ENCODE results near the gene AHNAK2. TPM values are rescaled to one million over a fixed set of nuclear protein-coding genes. Genes with fewer than 3 reads are reported as not detected.

The AHNAK2 gene
- total and polyA plus RNA-seq, 2 of the 13 experiments (the other 11 are each of a cell fraction or from before 2014, with no cell fraction given), result 0.11 to 0.18 TPM

GRCh38 chr14:104957146-104958113, 20.7 kb downstream of the AHNAK2 start:
- Histone ChIP-seq H3K4me3 (replicated peaks in 1 of 3; ENCODE audit: insufficient read depth in 1 of 3, low read depth in 2 of 3, low read length in 3 of 3) (no peak overlapping the region), H3K9ac (ENCODE audit: insufficient read depth, low read depth, low read length) (no peak overlapping the region), H3K27ac (ENCODE audit: extremely low read length, insufficient read depth, low read length) (no peak overlapping the region), H3K4me2 (ENCODE audit: low read depth, low read length) (no peak overlapping the region), H3K4me1 (ENCODE audit: insufficient read depth, low read length) (no peaks in the 10 kb centered on the region), H3K79me2 (ENCODE audit: insufficient read depth, low read length) (no peaks in the 10 kb centered on the region), H4K20me1 (ENCODE audit: insufficient read depth, low read length) (no peaks in the 10 kb centered on the region), H2AFZ (ENCODE audit: low read length) (no peak overlapping the region), H3K27me3 (ENCODE audit: control insufficient read depth in 1 of 2, insufficient read depth in 2 of 2, low read length in 2 of 2) (peaks cover 4 to 55% of the 10 kb centered on the region in 2 experiments; a peak in 4 of 5 replicates), H3K36me3 (replicated peaks in 1 of 2; ENCODE audit: control insufficient read depth in 1 of 2, insufficient read depth in 2 of 2, low read length in 2 of 2) (no peaks in the 10 kb centered on the region), H3K9me3 (ENCODE audit: low read length) (no peaks in the 10 kb centered on the region)
- intact Hi-C loops (cut with micrococcal nuclease; ENCODE audit: unreplicated experiment) (no loop called here), in situ Hi-C loops (cut with HindIII; ENCODE audit: extremely low pct_ligation_motif_present, low pct_unique_long_range_greater_than_20kb) (no loop called here)
- ATAC-seq, result peak; percentile 48
- POLR2A ChIA-PET, result no interaction called here
- TF ChIP-seq TAF1 (CRISPR knock-in tag; IDR thresholded peaks at IDR 0.05), result no peak
- TF ChIP-seq ZNF687 (CRISPR knock-in tag; IDR thresholded peaks at IDR 0.05), result 0 out of 2 replicates have a peak, but pooled peaks have one; percentile 9
- 0 out of 2 replicates have a peak, but pooled peaks have one; percentile 27 for TF ChIP-seq HNRNPL (IDR thresholded peaks at IDR 0.05; ENCODE audit: low read depth, low read length)
- TF ChIP-seq TSC22D2 (CRISPR knock-in tag; IDR thresholded peaks at IDR 0.05; ENCODE audit: borderline replicate concordance), result no peak
- no peak for TF ChIP-seq ATF7-NPFF (CRISPR knock-in tag; IDR thresholded peaks at IDR 0.05; ENCODE audit: low read depth)
- TF ChIP-seq MTERF4 (CRISPR knock-in tag; IDR thresholded peaks at IDR 0.05), result no peak
- TF ChIP-seq, protein P1, sequence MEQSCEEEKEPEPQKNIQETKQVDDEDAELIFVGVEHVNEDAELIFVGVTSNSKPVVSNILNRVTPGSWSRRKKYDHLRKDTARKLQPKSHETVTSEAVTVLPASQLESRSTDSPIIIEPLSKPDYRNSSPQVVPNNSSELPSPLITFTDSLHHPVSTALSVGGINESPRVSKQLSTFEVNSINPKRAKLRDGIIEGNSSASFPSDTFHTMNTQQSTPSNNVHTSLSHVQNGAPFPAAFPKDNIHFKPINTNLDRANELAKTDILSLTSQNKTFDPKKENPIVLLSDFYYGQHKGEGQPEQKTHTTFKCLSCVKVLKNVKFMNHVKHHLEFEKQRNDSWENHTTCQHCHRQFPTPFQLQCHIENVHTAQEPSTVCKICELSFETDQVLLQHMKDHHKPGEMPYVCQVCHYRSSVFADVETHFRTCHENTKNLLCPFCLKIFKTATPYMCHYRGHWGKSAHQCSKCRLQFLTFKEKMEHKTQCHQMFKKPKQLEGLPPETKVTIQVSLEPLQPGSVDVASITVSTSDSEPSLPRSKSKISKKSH (CRISPR knock-in tag; IDR thresholded peaks at IDR 0.05; ENCODE audit: borderline replicate concordance), result no peak
- WGBS (ENCODE audit: low lambda C conversion rate), result 23% methylated on average over 12 of the region's 25 CpGs
- BruUV-seq (replicated peaks), result no TSS peak
- DNase-seq (ENCODE audit: low spot score), result no peak
- no peak for FAIRE-seq
- CTCF ChIA-PET (ENCODE audit: low intra/inter-chr PET ratio, low total read pairs), result no interaction called here
